GM23338 (cell line): ENCODE data around the gene RCAN3. TPM values are rescaled to one million over a fixed set of nuclear protein-coding genes. Genes with fewer than 3 reads are reported as not detected.
A peak's percentile ranks its signal among the peaks of the same experiment; 100 is the strongest.
"Not testable (repeated sequence)": the region's sequence is repeated elsewhere in the genome, so short reads cannot be mapped to it uniquely, and the experiment has no call there.

Experiments used
- ATAC-seq: fragments of 200-7000 bp; cut with Tn5 transposase; 3 replicates; pipeline ENCODE4 v1.9.1; 2020
- DNase-seq: peaks from one replicate; pipeline ENCODE4 v3.0.0-alpha.2; 2015; ENCODE audit warnings: low spot score
- H2AFZ ChIP-seq: fragments of 200-600 bp; sonication (generic); 2 replicates; pipeline ENCODE4 v1.8.0; 2016; ENCODE audit warnings: antibody characterized with exemption, mild to moderate bottlenecking, moderate library complexity
- H3F3A ChIP-seq: fragments of 200-600 bp; sonication (generic); replicated peaks from 2 replicates; pipeline ENCODE4 v1.8.0; 2017; ENCODE audit warnings: antibody characterized with exemption, mixed run types, low read depth
- H3K27ac ChIP-seq: fragments of 200-600 bp; sonication (generic); 2 replicates; pipeline ENCODE4 v1.6.1; 2016; ENCODE audit warnings: low read depth
- H3K27me3 ChIP-seq: fragments of 200-600 bp; sonication (generic); 2 replicates; pipeline ENCODE4 v1.8.0; 2016; ENCODE audit warnings: mild to moderate bottlenecking, mixed run types, moderate library complexity; ENCODE audit not compliant: insufficient read depth
- H3K36me3 ChIP-seq: fragments of 200-600 bp; sonication (generic); 2 replicates; pipeline ENCODE4 v1.8.0; 2016; ENCODE audit warnings: mild to moderate bottlenecking; ENCODE audit not compliant: insufficient read depth
- H3K4me1 ChIP-seq: fragments of 200-600 bp; sonication (generic); 2 replicates; pipeline ENCODE4 v1.8.0; 2016; ENCODE audit warnings: mild to moderate bottlenecking, moderate library complexity; ENCODE audit not compliant: insufficient read depth
- H3K4me2 ChIP-seq: fragments of 200-600 bp; sonication (generic); 2 replicates; pipeline ENCODE4 v1.7.1; 2017; ENCODE audit warnings: mixed run types
- H3K4me3 ChIP-seq: fragments of 200-600 bp; sonication (generic); 2 replicates; pipeline ENCODE4 v1.6.1; 2016; ENCODE audit warnings: mixed run types
- H3K79me2 ChIP-seq: fragments of 200-600 bp; sonication (generic); replicated peaks from 2 replicates; pipeline ENCODE4 v1.8.0; 2017; ENCODE audit warnings: mild to moderate bottlenecking; ENCODE audit not compliant: insufficient read depth
- H3K9me2 ChIP-seq: fragments of 200-600 bp; sonication (generic); 2 replicates; pipeline ENCODE4 v1.8.0; 2017; ENCODE audit not compliant: insufficient read depth
- H4K20me1 ChIP-seq: fragments of 200-600 bp; sonication (generic); replicated peaks from 2 replicates; pipeline ENCODE4 v1.8.0; 2017; ENCODE audit warnings: mild to moderate bottlenecking; ENCODE audit not compliant: insufficient read depth
- H3K27ac Mint-ChIP-seq: 2 replicates; pipeline ENCODE4 v1.8.0; 2020; ENCODE audit warnings: inconsistent platforms, mild to moderate bottlenecking, moderate library complexity, mixed read lengths
- H3K27me3 Mint-ChIP-seq: 3 replicates; pipeline ENCODE4 v1.8.0; 2022; ENCODE audit warnings: low read depth, mild to moderate bottlenecking, moderate library complexity, mixed read lengths, inconsistent platforms; ENCODE audit not compliant: insufficient read depth, poor library complexity
- H3K36me3 Mint-ChIP-seq: 3 replicates; pipeline ENCODE4 v1.8.0; 2021; ENCODE audit warnings: low read depth, mild to moderate bottlenecking, inconsistent platforms, moderate library complexity, mixed read lengths
- H3K4me1 Mint-ChIP-seq: 3 replicates; pipeline ENCODE4 v1.8.0; 2020; ENCODE audit warnings: mild to moderate bottlenecking, inconsistent platforms, mixed read lengths
- H3K4me3 Mint-ChIP-seq: 3 replicates; pipeline ENCODE4 v1.8.0; 2021; ENCODE audit warnings: moderate library complexity, mild to moderate bottlenecking, inconsistent platforms, mixed read lengths
- H3K9me3 Mint-ChIP-seq: 3 replicates; pipeline ENCODE4 v1.8.0; 2020; ENCODE audit warnings: moderate library complexity, mild to moderate bottlenecking, inconsistent platforms, mixed read lengths
- CREB1 ChIP-seq: fragments of 250-450 bp; sonication (Bioruptor Pico); IDR thresholded peaks from 2 replicates; pipeline ENCODE4 v1.5.0; 2020; ENCODE audit warnings: low read depth, mild to moderate bottlenecking, moderate library complexity
- CTCF ChIP-seq, 2 experiments: fragments of 200-600 bp in 1 of 2; sonication (generic) in 1 of 2; conservative IDR thresholded peaks; 2 replicates each; pipeline versions ENCODE4 v1.5.1 to v1.6.1; 2016 to 2017; ENCODE audit warnings: antibody characterized with exemption in 2 of 2, low read depth in 2 of 2, mild to moderate bottlenecking in 2 of 2, moderate library complexity in 1 of 2
- ETS1 ChIP-seq: IDR thresholded peaks from 2 replicates; pipeline ENCODE4 v1.6.1; 2016; ENCODE audit warnings: antibody characterized with exemption
- EZH2 ChIP-seq: fragments of 200-600 bp; sonication (generic); IDR thresholded peaks from one replicate; pipeline ENCODE4 v1.8.0; 2017; ENCODE audit warnings: antibody characterized with exemption, mild to moderate bottlenecking, low read depth; ENCODE audit not compliant: unreplicated experiment
- EZH2phosphoT487 ChIP-seq: fragments of 200-600 bp; sonication (generic); IDR thresholded peaks from one replicate; pipeline ENCODE4 v1.8.1; 2018; ENCODE audit warnings: antibody characterized with exemption; ENCODE audit not compliant: unreplicated experiment
- JUNB ChIP-seq: IDR thresholded peaks from one replicate; pipeline ENCODE4 v1.6.1; 2016; ENCODE audit warnings: antibody characterized with exemption; ENCODE audit not compliant: unreplicated experiment
- POLR2AphosphoS5 ChIP-seq: IDR thresholded peaks from 2 replicates; pipeline ENCODE4 v1.6.1; 2016; ENCODE audit warnings: antibody characterized with exemption, low read depth
- REST ChIP-seq: IDR thresholded peaks from one replicate; pipeline ENCODE4 v1.6.1; 2018; ENCODE audit warnings: antibody characterized with exemption; ENCODE audit not compliant: unreplicated experiment
- STAT1 ChIP-seq: IDR thresholded peaks from one replicate; pipeline ENCODE4 v1.6.1; 2016; ENCODE audit warnings: antibody characterized with exemption; ENCODE audit not compliant: unreplicated experiment
- ZNF331 ChIP-seq: fragments of 250-450 bp; sonication (Bioruptor Pico); IDR thresholded peaks from 2 replicates; pipeline ENCODE4 v1.5.0; 2020; ENCODE audit warnings: low read depth, mild to moderate bottlenecking, moderate library complexity
- polyA plus RNA-seq: library from polyadenylated mRNA; unstranded; fragments of >200 nt; fragmentation: Nextera tagmentation; extraction: Ambion mirVana; gene quantifications from 2 replicates; pipeline ENCODE4 v1.2.1, GENCODE V29; 2016
- total RNA-seq: library from RNA; depleted of rRNA; stranded (reverse); fragments of >200 nt; shearing (Covaris generic); gene quantifications from 2 replicates; pipeline ENCODE4 v1.2.3, GENCODE V29; 2014

Gene RCAN3
- total and polyA plus RNA-seq, 2 experiments from 2014 or later: 8.9 to 11.2 TPM

- peaks cover 2% of the 10 kb centered on the region; the same call in 1 of the 3 replicates for H3K4me1 Mint-ChIP-seq
- peaks cover 15% of the 10 kb centered on the region; the same call in 2 of the 3 replicates for H3K36me3 Mint-ChIP-seq
- Histone ChIP-seq H2AFZ (no peak overlapping the region), H4K20me1 (no peaks in the 10 kb centered on the region), H3K36me3 (no peaks in the 10 kb centered on the region), H3K4me2 (no peak overlapping the region), H3K9me2 (no peaks in the 10 kb centered on the region), H3F3A (no peaks in the 10 kb centered on the region), H3K4me1 (no peaks in the 10 kb centered on the region), H3K79me2 (no peaks in the 10 kb centered on the region), H3K4me3 (no peak overlapping the region), H3K27me3 (no peaks in the 10 kb centered on the region), H3K27ac (no peak overlapping the region)
- no peak overlapping the region for H3K27ac Mint-ChIP-seq
- no peak overlapping the region for H3K4me3 Mint-ChIP-seq
- ATAC-seq: peak; percentile 91
- TF ChIP-seq CTCF (conservative IDR thresholded peaks at IDR 0.05; ENCODE audit: low read depth in 2 of 2) (0 out of 4 replicates have a peak, but pooled peaks of 1 of the 2 experiments have one; percentile 10), POLR2AphosphoS5 (no peak)
- peaks cover 29% of the 10 kb centered on the region for H3K9me3 Mint-ChIP-seq
- DNase-seq: peak; percentile 66
- peaks cover 2% of the 10 kb centered on the region for H3K27me3 Mint-ChIP-seq
Observed at GRCh38 chr1:24491577-24492360, 10.9 kb upstream of the RCAN3 start.

DNA sequence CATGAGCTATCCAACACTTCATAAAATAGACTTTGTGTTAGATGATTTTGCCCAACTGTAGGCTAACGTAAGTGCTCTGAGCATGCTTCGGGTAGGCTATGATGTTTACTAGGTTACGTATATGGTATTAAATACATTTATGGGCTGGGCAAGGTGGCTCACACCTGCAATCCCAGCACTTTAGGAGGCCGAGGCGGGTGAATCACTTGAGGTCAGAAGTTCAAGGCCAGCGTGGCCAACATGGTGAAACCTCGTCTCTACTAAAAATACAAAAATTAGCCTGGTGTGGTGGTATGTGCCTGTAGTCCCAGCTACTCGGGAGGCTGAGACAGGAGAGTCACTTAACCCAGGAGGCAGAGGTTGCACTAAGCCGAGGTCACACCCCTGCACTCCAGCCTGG is 9.7 kb upstream of the RCAN3 start:
- H3K9me2 ChIP-seq, H3K27me3 Mint-ChIP-seq: not testable (repeated sequence)

GRCh38 chr1:24493785-24494184 is 8.9 kb upstream of the RCAN3 start:
- Histone ChIP-seq H3K36me3 (no peaks in the 10 kb centered on the region), H3K4me2 (no peak overlapping the region), H3K27ac (no peak overlapping the region), H4K20me1 (no peaks in the 10 kb centered on the region), H2AFZ (no peak overlapping the region), H3K27me3 (no peaks in the 10 kb centered on the region), H3K4me3 (no peak overlapping the region), H3K4me1 (no peaks in the 10 kb centered on the region), H3F3A (no peaks in the 10 kb centered on the region), H3K79me2 (no peaks in the 10 kb centered on the region), H3K9me2 (no peaks in the 10 kb centered on the region)
- no peak for DNase-seq
- Mint-ChIP-seq H3K4me1 (peaks cover 2% of the 10 kb centered on the region; the same call in 1 of the 3 replicates), H3K27ac (no peak overlapping the region), H3K27me3 (peaks cover 2% of the 10 kb centered on the region), H3K9me3 (peaks cover 21% of the 10 kb centered on the region), H3K4me3 (no peak overlapping the region), H3K36me3 (peaks cover 10% of the 10 kb centered on the region; the same call in 1 of the 3 replicates)
- no peak for ATAC-seq
- TF ChIP-seq REST (no peak), STAT1 (no peak), EZH2phosphoT487 (no peak), CREB1 (CRISPR knock-in tag) (no peak), ETS1 (no peak), EZH2 (no peak), JUNB (no peak), POLR2AphosphoS5 (no peak), ZNF331 (CRISPR knock-in tag) (no peak)

More for the DNA sequence above, 9.7 kb upstream of the RCAN3 start:
- not testable (repeated sequence) for H3K36me3 ChIP-seq, DNase-seq, ATAC-seq, H3K4me3 ChIP-seq, H3K4me1 Mint-ChIP-seq, H3F3A ChIP-seq, H3K4me2 ChIP-seq, H3K27ac Mint-ChIP-seq, H4K20me1 ChIP-seq, H3K4me1 ChIP-seq, H2AFZ ChIP-seq, H3K4me3 Mint-ChIP-seq, H3K79me2 ChIP-seq, H3K27me3 ChIP-seq, H3K27ac ChIP-seq
- H3K36me3 Mint-ChIP-seq: peaks cover 15% of the 10 kb centered on the region; the same call in 2 of the 3 replicates
- peaks cover 29% of the 10 kb centered on the region for H3K9me3 Mint-ChIP-seq
